WTC11 (cell line): ENCODE measurements around the gene ZFAND3. TPM values are rescaled to one million over a fixed set of nuclear protein-coding genes. Genes with fewer than 3 reads are reported as not detected.

Experiments
- ATAC-seq: fragments of 200-7000 bp; cut with Tn5 transposase; 2 replicates; pipeline ENCODE4 v1.10.0; 2021; ENCODE audit warnings: mild to moderate bottlenecking, moderate library complexity
- CTCF ChIA-PET: fragments of 300-600 bp; sonication (Branson Sonifier 250); formaldehyde crosslinking; loops from one replicate; lab custom pipeline; 2021; ENCODE audit warnings: antibody characterized with exemption; lab: Charles Lee
- POLR2A ChIA-PET: fragments of 350-600 bp; sonication (Branson Sonifier 250); formaldehyde crosslinking; loops from one replicate; lab custom pipeline; 2021; ENCODE audit warnings: antibody characterized with exemption; lab: Charles Lee
- DNase-seq: peaks from one replicate; pipeline ENCODE4 v3.0.0; 2021; ENCODE audit warnings: low spot score
- H3K27ac Mint-ChIP-seq: 2 replicates; pipeline ENCODE4 v1.8.0; 2021; ENCODE audit warnings: mixed read lengths
- H3K27me3 Mint-ChIP-seq: 2 replicates; pipeline ENCODE4 v1.8.0; 2021; ENCODE audit warnings: low read depth, mild to moderate bottlenecking, moderate library complexity, mixed read lengths
- H3K36me3 Mint-ChIP-seq: 2 replicates; pipeline ENCODE4 v1.8.0; 2021; ENCODE audit warnings: mixed read lengths
- H3K4me1 Mint-ChIP-seq: 2 replicates; pipeline ENCODE4 v1.8.0; 2022; ENCODE audit warnings: mixed read lengths
- H3K4me3 Mint-ChIP-seq: 2 replicates; pipeline ENCODE4 v1.8.0; 2021; ENCODE audit warnings: mild to moderate bottlenecking, moderate library complexity, mixed read lengths
- H3K9me3 Mint-ChIP-seq: 2 replicates; pipeline ENCODE4 v1.8.0; 2021; ENCODE audit warnings: mixed read lengths
- ELF4 ChIP-seq: sonication (generic); formaldehyde crosslinking; IDR thresholded peaks from 2 replicates; pipeline ENCODE4 v1.8.1; 2022; ENCODE audit warnings: low read depth, mild to moderate bottlenecking, moderate library complexity, missing genetic modification reagents
- FOXK1 ChIP-seq: sonication (generic); formaldehyde crosslinking; IDR thresholded peaks from 2 replicates; pipeline ENCODE4 v1.8.0; 2022; ENCODE audit warnings: mild to moderate bottlenecking, moderate library complexity, missing genetic modification reagents
- GABPB1 ChIP-seq: sonication (generic); formaldehyde crosslinking; IDR thresholded peaks from 2 replicates; pipeline ENCODE4 v1.8.1; 2023; ENCODE audit warnings: mild to moderate bottlenecking, missing genetic modification reagents
- GTF2I ChIP-seq: fragments of 250-450 bp; sonication (Bioruptor Pico); conservative IDR thresholded peaks from 2 replicates; pipeline ENCODE4 v1.4.0; 2021; ENCODE audit warnings: mild to moderate bottlenecking
- IRF2 ChIP-seq: sonication (generic); formaldehyde crosslinking; IDR thresholded peaks from 2 replicates; pipeline ENCODE4 v1.8.0; 2022; ENCODE audit warnings: low read depth, missing genetic modification reagents, borderline replicate concordance
- MYBL2 ChIP-seq: sonication (generic); formaldehyde crosslinking; IDR thresholded peaks from 2 replicates; pipeline ENCODE4 v1.8.1; 2023; ENCODE audit warnings: mild to moderate bottlenecking, moderate library complexity, missing genetic modification reagents
- NFATC4 ChIP-seq: fragments of 250-450 bp; sonication (Bioruptor Pico); IDR thresholded peaks from 2 replicates; pipeline ENCODE4 v1.9.0; 2021; ENCODE audit warnings: mild to moderate bottlenecking
- NFYB ChIP-seq: sonication (generic); formaldehyde crosslinking; conservative IDR thresholded peaks from 2 replicates; pipeline ENCODE4 v1.8.0; 2022; ENCODE audit warnings: low read depth, missing genetic modification reagents
- NR2C2 ChIP-seq: sonication (generic); formaldehyde crosslinking; IDR thresholded peaks from 2 replicates; pipeline ENCODE4 v1.8.0; 2022; ENCODE audit warnings: mild to moderate bottlenecking, missing genetic modification reagents
- NR3C1 ChIP-seq: sonication (generic); formaldehyde crosslinking; conservative IDR thresholded peaks from 2 replicates; pipeline ENCODE4 v1.8.1; 2023; ENCODE audit warnings: low read depth, mild to moderate bottlenecking, missing genetic modification reagents
- RELA ChIP-seq: sonication (generic); formaldehyde crosslinking; IDR thresholded peaks from 2 replicates; pipeline ENCODE4 v1.8.1; 2022; ENCODE audit warnings: missing genetic modification reagents, mild to moderate bottlenecking, borderline replicate concordance
- RORB ChIP-seq: fragments of 250-450 bp; sonication (Bioruptor Pico); IDR thresholded peaks from 2 replicates; pipeline ENCODE4 v1.9.0; 2021; ENCODE audit warnings: mild to moderate bottlenecking
- TP53 ChIP-seq: sonication (generic); formaldehyde crosslinking; IDR thresholded peaks from 2 replicates; pipeline ENCODE4 v1.8.1; 2023; ENCODE audit warnings: mild to moderate bottlenecking, missing genetic modification reagents
- ZBTB21 ChIP-seq: sonication (generic); formaldehyde crosslinking; IDR thresholded peaks from 2 replicates; pipeline ENCODE4 v1.8.1; 2023; ENCODE audit warnings: mild to moderate bottlenecking, missing genetic modification reagents, borderline replicate concordance
- total RNA-seq: library from RNA; stranded (reverse); gene quantifications from 3 replicates; pipeline ENCODE4 v1.2.3, GENCODE V29; 2021
- TF ChIP-seq, protein P1 (sequence below): fragments of 250-450 bp; sonication (Bioruptor Pico); IDR thresholded peaks from 2 replicates; pipeline ENCODE4 v1.8.0; 2021; ENCODE audit warnings: mild to moderate bottlenecking
- TF ChIP-seq, protein P2 (sequence below): sonication (generic); formaldehyde crosslinking; conservative IDR thresholded peaks from 2 replicates; pipeline ENCODE4 v1.8.1; 2022; ENCODE audit warnings: mild to moderate bottlenecking, missing genetic modification reagents
- TF ChIP-seq, protein P3 (sequence below): sonication (generic); formaldehyde crosslinking; IDR thresholded peaks from 2 replicates; pipeline ENCODE4 v1.8.1; 2023; ENCODE audit warnings: mild to moderate bottlenecking, missing genetic modification reagents, moderate library complexity
- TF ChIP-seq, protein P4 (sequence below): sonication (generic); formaldehyde crosslinking; conservative IDR thresholded peaks from 2 replicates; pipeline ENCODE4 v1.8.1; 2023; ENCODE audit warnings: mild to moderate bottlenecking, low read depth, missing genetic modification reagents, moderate library complexity
- TF ChIP-seq, protein P5 (sequence below): sonication (generic); formaldehyde crosslinking; IDR thresholded peaks from 2 replicates; pipeline ENCODE4 v1.8.0; 2022; ENCODE audit warnings: missing genetic modification reagents
- TF ChIP-seq, protein P6 (sequence below): sonication (generic); formaldehyde crosslinking; IDR thresholded peaks from 2 replicates; pipeline ENCODE4 v1.8.0; 2023; ENCODE audit warnings: missing genetic modification reagents
- TF ChIP-seq, protein P7 (sequence below): sonication (generic); formaldehyde crosslinking; IDR thresholded peaks from 2 replicates; pipeline ENCODE4 v1.8.0; 2023; ENCODE audit warnings: mild to moderate bottlenecking, missing genetic modification reagents
- TF ChIP-seq, protein P8 (sequence below): sonication (generic); formaldehyde crosslinking; IDR thresholded peaks from 2 replicates; pipeline ENCODE4 v1.8.1; 2023; ENCODE audit warnings: mild to moderate bottlenecking, missing genetic modification reagents

Gene ZFAND3
- total RNA-seq, 1 experiment from 2014 or later, result 50.3 TPM

DNA sequence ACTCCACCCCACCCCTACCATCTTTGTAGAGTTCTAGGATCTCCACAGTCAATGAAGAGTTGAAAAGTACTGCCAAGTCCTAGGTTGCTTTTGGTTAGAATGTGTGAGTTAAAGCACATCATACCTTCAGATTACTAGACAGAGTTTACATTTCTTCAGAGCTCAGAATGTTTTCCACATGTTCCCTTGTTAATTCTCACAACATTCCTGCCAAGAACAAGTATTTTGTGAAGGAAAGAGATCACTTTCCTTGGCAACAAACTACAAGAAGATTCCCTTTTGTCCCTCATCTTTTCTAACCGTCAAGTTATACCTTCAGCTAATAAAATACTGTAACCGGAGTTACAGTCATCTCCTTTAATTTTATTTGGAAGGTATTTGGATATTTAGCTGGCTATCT, 266.8 kb downstream of the ZFAND3 start:
- CTCF ChIA-PET, result interaction anchor here (0.5 kb wide), 1 partner anchor 315 kb away, joined by 5 read pairs; no protein-coding TSS in a partner anchor
- no peak for TF ChIP-seq ELF4 (CRISPR knock-in tag)
- TF ChIP-seq IRF2, result no peak
- TF ChIP-seq, protein P1, sequence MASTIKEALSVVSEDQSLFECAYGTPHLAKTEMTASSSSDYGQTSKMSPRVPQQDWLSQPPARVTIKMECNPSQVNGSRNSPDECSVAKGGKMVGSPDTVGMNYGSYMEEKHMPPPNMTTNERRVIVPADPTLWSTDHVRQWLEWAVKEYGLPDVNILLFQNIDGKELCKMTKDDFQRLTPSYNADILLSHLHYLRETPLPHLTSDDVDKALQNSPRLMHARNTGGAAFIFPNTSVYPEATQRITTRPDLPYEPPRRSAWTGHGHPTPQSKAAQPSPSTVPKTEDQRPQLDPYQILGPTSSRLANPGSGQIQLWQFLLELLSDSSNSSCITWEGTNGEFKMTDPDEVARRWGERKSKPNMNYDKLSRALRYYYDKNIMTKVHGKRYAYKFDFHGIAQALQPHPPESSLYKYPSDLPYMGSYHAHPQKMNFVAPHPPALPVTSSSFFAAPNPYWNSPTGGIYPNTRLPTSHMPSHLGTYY, result no peak
- TF ChIP-seq, protein P2, sequence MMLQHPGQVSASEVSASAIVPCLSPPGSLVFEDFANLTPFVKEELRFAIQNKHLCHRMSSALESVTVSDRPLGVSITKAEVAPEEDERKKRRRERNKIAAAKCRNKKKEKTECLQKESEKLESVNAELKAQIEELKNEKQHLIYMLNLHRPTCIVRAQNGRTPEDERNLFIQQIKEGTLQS (CRISPR knock-in tag), result no peak
- TF ChIP-seq GTF2I, result no peak
- TF ChIP-seq TP53 (CRISPR knock-in tag), result no peak
- TF ChIP-seq NFYB (CRISPR knock-in tag), result no peak
- TF ChIP-seq, protein P3, sequence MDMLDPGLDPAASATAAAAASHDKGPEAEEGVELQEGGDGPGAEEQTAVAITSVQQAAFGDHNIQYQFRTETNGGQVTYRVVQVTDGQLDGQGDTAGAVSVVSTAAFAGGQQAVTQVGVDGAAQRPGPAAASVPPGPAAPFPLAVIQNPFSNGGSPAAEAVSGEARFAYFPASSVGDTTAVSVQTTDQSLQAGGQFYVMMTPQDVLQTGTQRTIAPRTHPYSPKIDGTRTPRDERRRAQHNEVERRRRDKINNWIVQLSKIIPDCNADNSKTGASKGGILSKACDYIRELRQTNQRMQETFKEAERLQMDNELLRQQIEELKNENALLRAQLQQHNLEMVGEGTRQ, result no peak
- TF ChIP-seq, protein P4, sequence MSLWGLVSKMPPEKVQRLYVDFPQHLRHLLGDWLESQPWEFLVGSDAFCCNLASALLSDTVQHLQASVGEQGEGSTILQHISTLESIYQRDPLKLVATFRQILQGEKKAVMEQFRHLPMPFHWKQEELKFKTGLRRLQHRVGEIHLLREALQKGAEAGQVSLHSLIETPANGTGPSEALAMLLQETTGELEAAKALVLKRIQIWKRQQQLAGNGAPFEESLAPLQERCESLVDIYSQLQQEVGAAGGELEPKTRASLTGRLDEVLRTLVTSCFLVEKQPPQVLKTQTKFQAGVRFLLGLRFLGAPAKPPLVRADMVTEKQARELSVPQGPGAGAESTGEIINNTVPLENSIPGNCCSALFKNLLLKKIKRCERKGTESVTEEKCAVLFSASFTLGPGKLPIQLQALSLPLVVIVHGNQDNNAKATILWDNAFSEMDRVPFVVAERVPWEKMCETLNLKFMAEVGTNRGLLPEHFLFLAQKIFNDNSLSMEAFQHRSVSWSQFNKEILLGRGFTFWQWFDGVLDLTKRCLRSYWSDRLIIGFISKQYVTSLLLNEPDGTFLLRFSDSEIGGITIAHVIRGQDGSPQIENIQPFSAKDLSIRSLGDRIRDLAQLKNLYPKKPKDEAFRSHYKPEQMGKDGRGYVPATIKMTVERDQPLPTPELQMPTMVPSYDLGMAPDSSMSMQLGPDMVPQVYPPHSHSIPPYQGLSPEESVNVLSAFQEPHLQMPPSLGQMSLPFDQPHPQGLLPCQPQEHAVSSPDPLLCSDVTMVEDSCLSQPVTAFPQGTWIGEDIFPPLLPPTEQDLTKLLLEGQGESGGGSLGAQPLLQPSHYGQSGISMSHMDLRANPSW (CRISPR knock-in tag), result no peak
- TF ChIP-seq NFATC4 (CRISPR knock-in tag), result no peak
- TF ChIP-seq, protein P5, sequence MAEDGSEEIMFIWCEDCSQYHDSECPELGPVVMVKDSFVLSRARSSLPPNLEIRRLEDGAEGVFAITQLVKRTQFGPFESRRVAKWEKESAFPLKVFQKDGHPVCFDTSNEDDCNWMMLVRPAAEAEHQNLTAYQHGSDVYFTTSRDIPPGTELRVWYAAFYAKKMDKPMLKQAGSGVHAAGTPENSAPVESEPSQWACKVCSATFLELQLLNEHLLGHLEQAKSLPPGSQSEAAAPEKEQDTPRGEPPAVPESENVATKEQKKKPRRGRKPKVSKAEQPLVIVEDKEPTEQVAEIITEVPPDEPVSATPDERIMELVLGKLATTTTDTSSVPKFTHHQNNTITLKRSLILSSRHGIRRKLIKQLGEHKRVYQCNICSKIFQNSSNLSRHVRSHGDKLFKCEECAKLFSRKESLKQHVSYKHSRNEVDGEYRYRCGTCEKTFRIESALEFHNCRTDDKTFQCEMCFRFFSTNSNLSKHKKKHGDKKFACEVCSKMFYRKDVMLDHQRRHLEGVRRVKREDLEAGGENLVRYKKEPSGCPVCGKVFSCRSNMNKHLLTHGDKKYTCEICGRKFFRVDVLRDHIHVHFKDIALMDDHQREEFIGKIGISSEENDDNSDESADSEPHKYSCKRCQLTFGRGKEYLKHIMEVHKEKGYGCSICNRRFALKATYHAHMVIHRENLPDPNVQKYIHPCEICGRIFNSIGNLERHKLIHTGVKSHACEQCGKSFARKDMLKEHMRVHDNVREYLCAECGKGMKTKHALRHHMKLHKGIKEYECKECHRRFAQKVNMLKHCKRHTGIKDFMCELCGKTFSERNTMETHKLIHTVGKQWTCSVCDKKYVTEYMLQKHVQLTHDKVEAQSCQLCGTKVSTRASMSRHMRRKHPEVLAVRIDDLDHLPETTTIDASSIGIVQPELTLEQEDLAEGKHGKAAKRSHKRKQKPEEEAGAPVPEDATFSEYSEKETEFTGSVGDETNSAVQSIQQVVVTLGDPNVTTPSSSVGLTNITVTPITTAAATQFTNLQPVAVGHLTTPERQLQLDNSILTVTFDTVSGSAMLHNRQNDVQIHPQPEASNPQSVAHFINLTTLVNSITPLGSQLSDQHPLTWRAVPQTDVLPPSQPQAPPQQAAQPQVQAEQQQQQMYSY (CRISPR knock-in tag), result no peak
- TF ChIP-seq ZBTB21 (CRISPR knock-in tag), result no peak
- TF ChIP-seq NR3C1 (CRISPR knock-in tag), result no peak
- no peak for TF ChIP-seq RORB (CRISPR knock-in tag)
- peaks cover 8% of the 10 kb centered on the region for H3K4me1 Mint-ChIP-seq
- no peaks in the 10 kb centered on the region for H3K9me3 Mint-ChIP-seq
- no peaks in the 10 kb centered on the region for H3K27me3 Mint-ChIP-seq
- POLR2A ChIA-PET, result no interaction called here
- no peak overlapping the region for H3K27ac Mint-ChIP-seq
- no peak for ATAC-seq
- no peak for DNase-seq
- H3K36me3 Mint-ChIP-seq, result no peaks in the 10 kb centered on the region
- no peak overlapping the region for H3K4me3 Mint-ChIP-seq

DNA sequence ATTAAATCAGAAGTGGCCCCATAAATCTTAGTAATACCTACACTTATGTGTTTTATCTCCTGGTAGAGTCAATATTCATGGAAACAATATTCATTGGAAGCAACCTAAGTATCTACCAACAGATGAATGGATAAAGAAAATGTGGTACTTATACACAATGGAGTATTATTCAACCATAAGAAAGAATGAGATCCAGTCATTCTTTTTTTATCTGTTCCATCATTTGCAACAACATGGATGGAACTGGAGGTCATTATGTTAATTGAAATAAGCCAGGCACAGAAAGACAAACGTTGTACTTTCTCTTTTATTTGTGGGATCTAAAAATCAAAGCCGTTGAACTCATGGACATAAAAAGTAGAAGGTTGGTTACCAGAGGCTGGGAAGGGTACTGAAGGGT, 268.5 kb downstream of the ZFAND3 start:
- ATAC-seq (no peak), DNase-seq (no peak)
- ChIA-PET CTCF (no interaction called here), POLR2A (no interaction called here)
- no peak overlapping the region for H3K4me3 Mint-ChIP-seq
- H3K4me1 Mint-ChIP-seq, result no peaks in the 10 kb centered on the region
- no peaks in the 10 kb centered on the region for H3K27me3 Mint-ChIP-seq
- no peaks in the 10 kb centered on the region for H3K36me3 Mint-ChIP-seq
- H3K9me3 Mint-ChIP-seq, result no peaks in the 10 kb centered on the region
- H3K27ac Mint-ChIP-seq, result no peak overlapping the region
- TF ChIP-seq, protein P6, sequence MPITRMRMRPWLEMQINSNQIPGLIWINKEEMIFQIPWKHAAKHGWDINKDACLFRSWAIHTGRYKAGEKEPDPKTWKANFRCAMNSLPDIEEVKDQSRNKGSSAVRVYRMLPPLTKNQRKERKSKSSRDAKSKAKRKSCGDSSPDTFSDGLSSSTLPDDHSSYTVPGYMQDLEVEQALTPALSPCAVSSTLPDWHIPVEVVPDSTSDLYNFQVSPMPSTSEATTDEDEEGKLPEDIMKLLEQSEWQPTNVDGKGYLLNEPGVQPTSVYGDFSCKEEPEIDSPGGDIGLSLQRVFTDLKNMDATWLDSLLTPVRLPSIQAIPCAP (CRISPR knock-in tag), result no peak
- TF ChIP-seq, protein P7, sequence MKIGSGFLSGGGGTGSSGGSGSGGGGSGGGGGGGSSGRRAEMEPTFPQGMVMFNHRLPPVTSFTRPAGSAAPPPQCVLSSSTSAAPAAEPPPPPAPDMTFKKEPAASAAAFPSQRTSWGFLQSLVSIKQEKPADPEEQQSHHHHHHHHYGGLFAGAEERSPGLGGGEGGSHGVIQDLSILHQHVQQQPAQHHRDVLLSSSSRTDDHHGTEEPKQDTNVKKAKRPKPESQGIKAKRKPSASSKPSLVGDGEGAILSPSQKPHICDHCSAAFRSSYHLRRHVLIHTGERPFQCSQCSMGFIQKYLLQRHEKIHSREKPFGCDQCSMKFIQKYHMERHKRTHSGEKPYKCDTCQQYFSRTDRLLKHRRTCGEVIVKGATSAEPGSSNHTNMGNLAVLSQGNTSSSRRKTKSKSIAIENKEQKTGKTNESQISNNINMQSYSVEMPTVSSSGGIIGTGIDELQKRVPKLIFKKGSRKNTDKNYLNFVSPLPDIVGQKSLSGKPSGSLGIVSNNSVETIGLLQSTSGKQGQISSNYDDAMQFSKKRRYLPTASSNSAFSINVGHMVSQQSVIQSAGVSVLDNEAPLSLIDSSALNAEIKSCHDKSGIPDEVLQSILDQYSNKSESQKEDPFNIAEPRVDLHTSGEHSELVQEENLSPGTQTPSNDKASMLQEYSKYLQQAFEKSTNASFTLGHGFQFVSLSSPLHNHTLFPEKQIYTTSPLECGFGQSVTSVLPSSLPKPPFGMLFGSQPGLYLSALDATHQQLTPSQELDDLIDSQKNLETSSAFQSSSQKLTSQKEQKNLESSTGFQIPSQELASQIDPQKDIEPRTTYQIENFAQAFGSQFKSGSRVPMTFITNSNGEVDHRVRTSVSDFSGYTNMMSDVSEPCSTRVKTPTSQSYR (CRISPR knock-in tag), result no peak
- TF ChIP-seq GABPB1 (CRISPR knock-in tag) (no peak), NR2C2 (no peak), FOXK1 (no peak), MYBL2 (CRISPR knock-in tag) (no peak), RELA (CRISPR knock-in tag) (no peak)
- TF ChIP-seq, protein P8, sequence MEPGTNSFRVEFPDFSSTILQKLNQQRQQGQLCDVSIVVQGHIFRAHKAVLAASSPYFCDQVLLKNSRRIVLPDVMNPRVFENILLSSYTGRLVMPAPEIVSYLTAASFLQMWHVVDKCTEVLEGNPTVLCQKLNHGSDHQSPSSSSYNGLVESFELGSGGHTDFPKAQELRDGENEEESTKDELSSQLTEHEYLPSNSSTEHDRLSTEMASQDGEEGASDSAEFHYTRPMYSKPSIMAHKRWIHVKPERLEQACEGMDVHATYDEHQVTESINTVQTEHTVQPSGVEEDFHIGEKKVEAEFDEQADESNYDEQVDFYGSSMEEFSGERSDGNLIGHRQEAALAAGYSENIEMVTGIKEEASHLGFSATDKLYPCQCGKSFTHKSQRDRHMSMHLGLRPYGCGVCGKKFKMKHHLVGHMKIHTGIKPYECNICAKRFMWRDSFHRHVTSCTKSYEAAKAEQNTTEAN (CRISPR knock-in tag), result no peak
